ENCODE data around the gene ANXA2R.

ANXA2R gene

GRCh38 chr5:42995360-42995751 lies 44.8 kb downstream of the ANXA2R start:
- H3K27me3 ChIP-seq = no peaks in the 10 kb centered on the region
- no peak for DNase-seq
- H3K27ac ChIP-seq = peak overlapping the region; percentile 92 to 97
- H3K4me3 ChIP-seq = peak overlapping the region; percentile 61 to 77
- no peaks in the 10 kb centered on the region for H3K9me3 ChIP-seq
- TF ChIP-seq CTCF (IDR thresholded peaks at IDR 0.05) = no peak
- intact Hi-C loops (cut with DNase I; ENCODE audit: low total_unique reads) = loop anchor here (2.0 kb wide), 1 partner anchor 43 kb away; no protein-coding TSS in a partner anchor
- no peaks in the 10 kb centered on the region for H3K36me3 ChIP-seq
- H3K4me1 ChIP-seq = peaks cover 0 to 12% (median 5%) of the 10 kb centered on the region in 4 donors

- peak overlapping the region; percentile 92 to 97 for H3K27ac ChIP-seq
- TF ChIP-seq CTCF (IDR thresholded peaks at IDR 0.05) = peak; percentile 87 to 96
- no peaks in the 10 kb centered on the region for H3K36me3 ChIP-seq
- H3K4me1 ChIP-seq = peaks cover 0 to 6% (median 2%) of the 10 kb centered on the region in 4 donors
- H3K27me3 ChIP-seq = no peaks in the 10 kb centered on the region
- peak overlapping the region; percentile 61 to 77 for H3K4me3 ChIP-seq
- peak; percentile 87 to 94 for DNase-seq
- H3K9me3 ChIP-seq = no peaks in the 10 kb centered on the region
- intact Hi-C loops (cut with DNase I; ENCODE audit: low total_unique reads) = loop anchor here (2.0 to 5.0 kb wide), 3 partner anchors 42 to 128 kb away; partner anchors contain the start of gene ZNF131
Measured at GRCh38 chr5:42994555-42995359, 45.4 kb downstream of the ANXA2R start.

GRCh38 chr5:42994246-42994554 lies 45.9 kb downstream of the ANXA2R start:
- peak overlapping the region; percentile 92 to 97 for H3K27ac ChIP-seq
- no peaks in the 10 kb centered on the region for H3K9me3 ChIP-seq
- no peak for DNase-seq
- H3K4me3 ChIP-seq = peak overlapping the region; percentile 61 to 77
- no peaks in the 10 kb centered on the region for H3K36me3 ChIP-seq
- H3K4me1 ChIP-seq = peaks cover 0 to 5% (median 2%) of the 10 kb centered on the region in 4 donors
- no peaks in the 10 kb centered on the region for H3K27me3 ChIP-seq
- intact Hi-C loops (cut with DNase I; ENCODE audit: low total_unique reads) = loop anchor here (2.0 to 5.0 kb wide), 3 partner anchors 42 to 128 kb away; partner anchors contain the start of gene ZNF131
- TF ChIP-seq CTCF (IDR thresholded peaks at IDR 0.05) = no peak

- peak overlapping the region; percentile 92 to 97 for H3K27ac ChIP-seq
- no peaks in the 10 kb centered on the region for H3K9me3 ChIP-seq
- H3K36me3 ChIP-seq = no peaks in the 10 kb centered on the region
- H3K4me3 ChIP-seq = peak overlapping the region; percentile 61 to 77
- peak in 1 of 2 donors; percentile 24 for DNase-seq
- H3K4me1 ChIP-seq = peaks cover 0 to 5% (median 2%) of the 10 kb centered on the region in 4 donors
- H3K27me3 ChIP-seq = no peaks in the 10 kb centered on the region
- peak in 1 of 2 experiments; percentile 20 for TF ChIP-seq CTCF (IDR thresholded peaks at IDR 0.05)
- intact Hi-C loops (cut with DNase I; ENCODE audit: low total_unique reads) = loop anchor here (2.0 to 5.0 kb wide), 3 partner anchors 41 to 129 kb away; partner anchors contain the start of gene ZNF131
Measured at GRCh38 chr5:42993516-42994245, 46.4 kb downstream of the ANXA2R start.

GRCh38 chr5:42992088-42992879 lies 47.8 kb downstream of the ANXA2R start:
- Histone ChIP-seq H3K36me3 (no peaks in the 10 kb centered on the region), H3K4me1 (peaks cover 0 to 5% (median 2%) of the 10 kb centered on the region in 4 donors), H3K4me3 (peak overlapping the region; percentile 61 to 77), H3K27me3 (no peaks in the 10 kb centered on the region), H3K27ac (peak overlapping the region; percentile 92 to 97), H3K9me3 (no peaks in the 10 kb centered on the region)
- TF ChIP-seq CTCF (IDR thresholded peaks at IDR 0.05) = no peak
- intact Hi-C loops (cut with DNase I; ENCODE audit: low total_unique reads) = loop anchor here (5.0 kb wide), 2 partner anchors 40 to 130 kb away; partner anchors contain the start of gene ZNF131
- peak; percentile 87 to 94 for DNase-seq
